GM21619 (cell line): ENCODE measurements around the gene DEFB108B.
"Not testable (repeated sequence)": the region's sequence is repeated elsewhere in the genome, so short reads cannot be mapped to it uniquely, and the experiment has no call there.

ENCODE experiments used
- ATAC-seq: cut with Tn5 transposase; IDR thresholded peaks from one replicate; pipeline ENCODE4 v1.9.1; 2021; ENCODE audit not compliant: unreplicated experiment

Gene DEFB108B

GRCh38 chr11:71832811-71833210 is at the start of gene DEFB108B:
TSS of gene DEFB108B (plus strand) at chr11:71833200. CDS start at chr11:71833200, 0 bp downstream.
- not testable (repeated sequence) for ATAC-seq

GRCh38 chr11:71786114-71786847 is 46.7 kb upstream of the DEFB108B start:
- ATAC-seq, result peak; percentile 26

DNA sequence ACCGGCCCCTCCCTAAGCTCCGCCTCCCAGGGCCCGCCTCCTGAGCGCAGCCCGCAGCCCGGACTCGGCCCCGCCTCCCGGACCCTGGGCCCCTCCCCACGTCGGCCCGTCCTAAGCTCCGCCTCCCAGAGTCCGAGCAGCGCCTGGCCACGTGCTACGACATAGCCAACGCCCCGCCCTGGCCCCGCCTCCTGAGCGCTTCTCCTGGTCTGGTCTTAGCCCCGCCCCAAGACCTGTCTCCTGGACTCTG is 46.2 kb upstream of the DEFB108B start:
- peak; percentile 95 for ATAC-seq

DNA sequence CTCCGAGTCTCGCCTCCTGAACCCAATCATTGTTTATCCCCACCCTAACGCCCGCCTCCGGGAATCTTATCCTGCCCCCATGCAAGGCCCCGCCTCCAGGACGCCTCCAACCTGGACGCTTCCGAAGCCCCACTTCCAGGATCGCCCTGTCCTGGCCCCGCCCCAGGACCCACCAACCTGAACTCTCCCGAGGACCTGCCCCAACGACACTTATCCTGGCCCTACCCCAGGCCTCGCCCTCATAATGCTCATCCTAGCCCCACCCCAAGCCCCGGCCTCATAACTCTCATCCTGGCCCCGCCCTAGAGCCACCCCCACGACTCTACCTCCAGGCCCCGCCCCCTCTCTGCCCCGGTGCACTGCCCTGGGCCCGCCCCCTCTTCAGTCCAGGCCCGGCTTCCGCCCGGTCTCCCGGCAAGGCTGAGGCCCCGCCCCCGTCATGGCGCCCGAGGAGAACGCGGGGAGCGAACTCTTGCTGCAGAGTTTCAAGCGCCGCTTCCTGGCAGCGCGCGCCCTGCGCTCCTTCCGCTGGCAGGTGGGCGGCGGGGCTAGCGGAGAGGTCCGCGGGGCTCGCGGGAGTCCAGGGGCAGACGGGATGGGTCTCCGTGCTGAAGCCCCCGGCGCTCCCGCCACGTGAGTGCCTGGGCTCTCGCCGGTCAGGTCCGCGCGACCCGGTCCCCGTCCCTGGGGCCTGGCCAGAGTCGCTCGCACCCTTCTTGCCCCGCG is 45.7 kb upstream of the DEFB108B start:
- ATAC-seq, result peak; percentile 88

DNA sequence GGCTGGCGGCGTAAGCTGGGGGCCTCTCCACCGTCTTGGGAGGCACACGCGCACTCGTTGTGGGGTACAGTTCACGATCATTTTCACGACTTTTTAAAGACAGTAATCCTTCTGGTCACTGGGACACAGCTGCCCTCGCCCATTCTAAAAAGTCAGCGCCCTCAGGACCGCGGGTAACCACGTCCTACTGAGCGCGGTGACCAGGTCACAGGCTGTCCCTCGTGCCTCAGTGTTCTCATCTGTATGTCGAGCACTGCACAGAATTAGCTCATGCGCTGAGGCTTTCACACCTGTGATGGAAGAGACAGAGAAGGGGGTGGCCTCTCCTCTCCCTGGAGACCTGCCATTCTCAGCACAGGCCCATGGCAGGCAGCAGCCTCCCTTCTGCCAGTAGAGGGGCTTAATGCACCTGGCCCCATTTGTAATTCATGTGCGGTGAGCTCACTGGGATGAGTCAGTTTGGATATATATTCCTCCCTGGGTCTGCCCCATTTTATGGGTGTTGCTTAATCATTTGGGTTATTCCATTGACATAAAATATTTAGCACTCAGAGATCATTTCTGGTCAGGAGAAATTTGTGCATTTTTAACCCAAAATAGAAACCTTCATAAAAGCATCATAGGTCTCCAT is 45.1 kb upstream of the DEFB108B start:
- not testable (repeated sequence) for ATAC-seq

DNA sequence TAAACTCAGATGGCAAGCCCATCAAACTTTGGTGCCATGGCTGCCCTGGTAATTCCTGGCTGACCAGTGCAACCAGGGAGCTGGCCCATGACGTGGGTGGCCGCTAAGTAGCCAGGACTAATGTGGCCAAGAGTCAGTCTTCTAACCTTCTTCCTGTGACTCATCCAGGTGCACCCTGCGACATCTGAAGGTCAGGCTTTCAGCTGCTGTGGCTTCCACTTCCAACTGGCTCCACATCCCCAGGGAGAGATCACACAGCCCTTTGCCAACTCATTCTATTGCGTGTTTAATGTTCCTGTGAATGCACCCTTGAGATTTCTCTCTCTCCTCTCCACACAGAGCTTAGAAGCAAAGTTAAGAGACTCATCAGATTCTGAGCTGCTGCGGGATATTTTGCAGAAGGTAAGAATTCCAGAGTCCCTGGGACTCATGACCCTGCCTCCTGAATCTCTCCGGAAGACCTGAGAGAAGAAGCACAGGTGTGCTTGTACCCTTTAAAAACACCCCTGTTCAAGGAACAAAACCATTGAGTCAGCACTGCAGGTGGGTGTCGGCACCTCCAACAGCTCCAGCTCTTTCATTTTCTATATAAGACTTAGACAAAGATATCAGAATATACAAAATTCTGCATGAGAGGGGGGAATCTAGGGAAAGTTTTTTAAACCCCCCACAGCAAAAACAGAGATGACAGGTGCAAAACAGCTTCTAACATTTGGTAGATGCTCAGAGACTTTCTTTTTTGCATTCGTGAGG is 43.4 kb upstream of the DEFB108B start:
- not testable (repeated sequence) for ATAC-seq

DNA sequence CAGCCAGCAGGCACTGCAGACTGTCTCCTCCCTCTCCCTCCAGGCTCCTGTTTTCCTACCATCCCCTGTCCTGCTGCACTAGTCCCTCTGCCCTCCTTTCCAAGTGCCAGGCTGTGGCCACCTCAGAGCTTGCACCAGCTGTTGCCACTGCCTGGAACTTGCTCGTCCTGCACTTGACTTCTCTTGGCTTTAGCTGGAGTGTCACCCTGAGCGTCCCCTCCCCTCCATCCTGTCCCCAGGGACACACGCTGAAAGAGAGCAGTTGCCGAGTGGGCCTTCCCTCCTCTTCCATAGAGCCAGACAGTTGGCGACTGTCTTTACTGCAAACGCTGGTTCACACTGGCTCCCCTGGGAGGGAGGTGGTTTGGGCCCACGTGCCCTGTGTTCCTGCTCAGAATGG is 41.9 kb upstream of the DEFB108B start:
- not testable (repeated sequence) for ATAC-seq

GRCh38 chr11:71792621-71793235 is 40.3 kb upstream of the DEFB108B start:
- not testable (repeated sequence) for ATAC-seq

GRCh38 chr11:71794386-71795040 is 38.5 kb upstream of the DEFB108B start:
- ATAC-seq, result not testable (repeated sequence)

DNA sequence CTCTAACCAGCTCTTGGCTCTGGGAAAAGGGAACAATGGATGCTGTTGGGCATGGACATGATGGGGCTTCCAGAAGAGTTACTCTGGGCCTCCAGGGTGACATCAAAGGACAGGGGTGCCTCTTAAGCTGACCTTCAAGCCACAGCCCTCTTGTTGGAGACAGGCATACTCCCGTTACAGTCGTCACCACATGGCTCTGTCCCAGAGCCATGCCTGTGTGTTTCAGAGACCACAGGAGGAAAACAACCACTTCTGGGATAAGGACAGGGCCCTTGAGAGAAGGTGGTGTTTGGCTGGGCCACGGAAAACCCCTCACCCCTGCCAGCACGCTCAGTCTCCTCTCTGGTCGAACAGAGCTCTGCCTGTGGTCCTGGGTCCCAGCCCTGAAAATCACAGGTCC is 37.8 kb upstream of the DEFB108B start:
- ATAC-seq, result not testable (repeated sequence)

GRCh38 chr11:71796016-71796415 is 37.0 kb upstream of the DEFB108B start:
- ATAC-seq, result not testable (repeated sequence)

GRCh38 chr11:71796781-71797180 is 36.2 kb upstream of the DEFB108B start:
- ATAC-seq, result not testable (repeated sequence)

- ATAC-seq, result not testable (repeated sequence)
Measured at GRCh38 chr11:71799556-71800128, 33.4 kb upstream of the DEFB108B start.

DNA sequence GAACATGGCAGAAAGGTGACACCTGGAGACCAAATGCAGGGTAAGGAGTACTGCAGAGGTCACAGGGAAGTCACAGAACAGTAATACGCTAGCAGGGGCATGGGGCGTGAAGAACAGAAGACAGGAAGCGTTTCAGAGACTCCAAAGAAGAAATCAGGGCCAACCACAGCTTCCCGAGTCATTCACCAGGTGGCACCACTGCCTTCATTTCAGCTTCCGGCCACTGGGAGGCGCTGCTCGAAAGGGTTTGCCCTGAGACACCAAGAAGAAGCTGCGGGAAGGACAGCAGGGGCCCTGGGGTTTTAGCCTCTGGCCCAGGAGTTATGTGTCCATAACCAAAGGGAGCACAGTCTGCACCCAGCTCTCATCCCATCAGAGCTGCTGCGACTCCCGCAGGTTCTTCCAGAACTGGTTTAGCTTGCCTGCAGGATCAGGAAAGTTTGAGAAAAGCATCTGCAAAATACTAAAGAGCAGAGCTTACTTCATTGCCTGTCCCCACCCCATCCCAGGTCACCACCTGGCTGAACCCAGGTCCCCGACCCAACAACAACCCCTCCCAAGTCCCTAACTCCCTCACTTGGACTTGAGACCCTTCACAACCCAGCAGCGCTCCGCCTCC is 32.6 kb upstream of the DEFB108B start:
- ATAC-seq, result not testable (repeated sequence)

DNA sequence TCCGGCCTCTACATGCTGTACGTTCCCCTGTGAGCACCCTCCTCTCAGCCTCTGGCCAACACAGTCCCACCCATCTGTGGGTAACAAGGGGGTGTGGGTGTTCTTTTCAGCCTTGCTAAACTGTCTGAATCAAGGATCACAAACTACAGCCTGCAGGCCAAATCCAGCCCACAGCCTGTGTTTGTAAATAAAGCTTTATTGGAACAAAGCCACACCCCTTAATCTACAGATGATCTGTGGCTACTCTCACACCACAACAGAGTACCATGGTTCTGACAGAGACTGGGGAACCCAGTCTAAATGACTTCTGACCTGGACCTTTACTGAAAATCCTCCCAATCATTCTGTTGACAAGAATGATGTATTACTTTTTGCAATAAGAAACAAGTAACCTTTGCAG is 32.0 kb upstream of the DEFB108B start:
- ATAC-seq, result not testable (repeated sequence)

GRCh38 chr11:71802874-71803273 is 30.1 kb upstream of the DEFB108B start:
- ATAC-seq, result not testable (repeated sequence)

DNA sequence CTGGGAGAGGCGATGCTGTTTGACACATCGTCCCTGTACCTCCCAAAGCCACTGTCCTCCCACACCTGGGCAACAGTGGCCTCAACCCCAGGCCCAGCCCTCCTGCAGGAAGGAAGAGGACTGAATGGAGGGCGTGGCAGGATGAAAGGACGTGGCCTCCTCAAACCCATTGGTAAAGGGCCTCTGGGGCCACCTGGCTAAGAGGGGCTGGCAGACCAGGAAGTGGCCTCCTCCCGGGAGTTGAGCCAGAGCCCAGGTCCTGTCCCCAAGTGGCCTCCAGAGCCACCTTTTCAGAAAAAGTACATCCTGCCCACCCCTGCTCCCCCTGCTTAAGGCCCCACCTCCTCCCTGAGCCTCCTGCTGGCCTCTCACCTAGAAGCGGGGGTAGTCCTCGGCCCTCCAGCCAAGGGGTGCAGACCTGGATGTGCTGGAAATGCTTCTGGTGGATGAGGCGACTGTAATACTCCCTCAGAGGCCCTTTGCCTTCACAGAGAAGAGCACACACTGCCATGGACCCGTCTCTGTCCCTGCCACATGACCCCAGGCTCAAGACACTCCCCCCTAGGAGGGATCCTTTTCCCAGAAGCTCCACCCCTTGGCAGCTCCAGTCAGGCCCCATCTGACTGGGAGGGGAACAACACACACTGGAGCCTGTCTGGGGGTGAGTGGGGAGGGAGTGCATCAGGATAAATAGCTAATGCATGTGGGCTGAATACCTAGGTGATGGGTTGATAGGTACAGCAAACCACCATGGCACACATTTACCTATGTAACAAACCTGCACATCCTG is 28.6 kb upstream of the DEFB108B start:
- not testable (repeated sequence) for ATAC-seq

- not testable (repeated sequence) for ATAC-seq
Measured at GRCh38 chr11:71812529-71812928, 20.5 kb upstream of the DEFB108B start.
